Left ventricle myocardium inferior (tissue), 1 donor: ENCODE results near the gene SMARCD3. TPM values are rescaled to one million over a fixed set of nuclear protein-coding genes. Genes with fewer than 3 reads are reported as not detected.
A peak's percentile ranks its signal among the peaks of the same experiment; 100 is the strongest.

Source experiments
- DNase-seq: peaks from one replicate; pipeline ENCODE4 v3.0.0-alpha.2; 2020
- H3K27ac ChIP-seq: fragments of 200-600 bp; replicated peaks from 2 replicates; pipeline ENCODE4 v1.8.0; 2021
- H3K27me3 ChIP-seq: fragments of 200-600 bp; 2 replicates; pipeline ENCODE4 v1.8.0; 2021; ENCODE audit warnings: low read depth
- H3K36me3 ChIP-seq: fragments of 200-600 bp; 2 replicates; pipeline ENCODE4 v1.8.0; 2021
- H3K4me1 ChIP-seq: fragments of 200-600 bp; 2 replicates; pipeline ENCODE4 v1.8.0; 2021
- H3K4me3 ChIP-seq: fragments of 200-600 bp; 2 replicates; pipeline ENCODE4 v1.8.0; 2021; ENCODE audit warnings: mild to moderate bottlenecking, moderate library complexity
- H3K9me3 ChIP-seq: fragments of 200-600 bp; replicated peaks from 2 replicates; pipeline ENCODE4 v1.8.0; 2021
- CTCF ChIP-seq: fragments of 200-600 bp; IDR thresholded peaks from 2 replicates; pipeline ENCODE4 v1.8.0; 2021; ENCODE audit warnings: antibody characterized with exemption, mild to moderate bottlenecking, borderline replicate concordance
- intact Hi-C: fragments of 100-400 bp; cut with micrococcal nuclease; formaldehyde crosslinking; loops from one replicate; pipeline ENCODE4 v1.11.0; 2022
- total RNA-seq: library from RNA; stranded (reverse); fragmentation: NEBNext Ultra II Directional; extraction: Animal tissue kit (Norgen Biotek cat#: 25700); gene quantifications from one replicate; pipeline ENCODE4 v1.2.1, GENCODE V29; 2021
- donor health status: DM: no; HTN: yes; CAD: no; lungs with severe emphysema.

Gene SMARCD3
- total RNA-seq, 1 donor from 2014 or later = 104 TPM

GRCh38 chr7:151240536-151240935, 8.0 kb downstream of the SMARCD3 start:
- Histone ChIP-seq H3K4me1 (peaks cover 48% of the 10 kb centered on the region), H3K9me3 (no peaks in the 10 kb centered on the region), H3K27ac (peak overlapping the region; percentile 74), H3K27me3 (peaks cover 10% of the 10 kb centered on the region), H3K4me3 (no peak overlapping the region), H3K36me3 (peaks cover 62% of the 10 kb centered on the region)
- intact Hi-C loops = no loop called here
- no peak for TF ChIP-seq CTCF
- no peak for DNase-seq

GRCh38 chr7:151239837-151240459, 8.5 kb downstream of the SMARCD3 start:
- Histone ChIP-seq H3K4me3 (no peak overlapping the region), H3K9me3 (no peaks in the 10 kb centered on the region), H3K4me1 (peaks cover 48% of the 10 kb centered on the region), H3K36me3 (peaks cover 67% of the 10 kb centered on the region), H3K27me3 (peaks cover 4% of the 10 kb centered on the region), H3K27ac (peak overlapping the region; percentile 74)
- intact Hi-C loops = no loop called here
- TF ChIP-seq CTCF = no peak
- DNase-seq = no peak

GRCh38 chr7:151238924-151239836, 9.3 kb downstream of the SMARCD3 start:
- H3K4me1 ChIP-seq = peaks cover 48% of the 10 kb centered on the region
- DNase-seq = no peak
- no peak overlapping the region for H3K4me3 ChIP-seq
- no peaks in the 10 kb centered on the region for H3K27me3 ChIP-seq
- peaks cover 67% of the 10 kb centered on the region for H3K36me3 ChIP-seq
- H3K9me3 ChIP-seq = no peaks in the 10 kb centered on the region
- H3K27ac ChIP-seq = peak overlapping the region; percentile 74
- intact Hi-C loops = no loop called here
- TF ChIP-seq CTCF = no peak

GRCh38 chr7:151238190-151238810, 10.2 kb downstream of the SMARCD3 start:
- DNase-seq = no peak
- Histone ChIP-seq H3K36me3 (peaks cover 67% of the 10 kb centered on the region), H3K27ac (no peak overlapping the region), H3K27me3 (no peaks in the 10 kb centered on the region), H3K4me3 (no peak overlapping the region), H3K9me3 (no peaks in the 10 kb centered on the region), H3K4me1 (peaks cover 48% of the 10 kb centered on the region)
- intact Hi-C loops = no loop called here
- no peak for TF ChIP-seq CTCF

GRCh38 chr7:151237244-151238189, 11.0 kb downstream of the SMARCD3 start:
- Histone ChIP-seq H3K27ac (no peak overlapping the region), H3K36me3 (peaks cover 67% of the 10 kb centered on the region), H3K4me3 (no peak overlapping the region), H3K9me3 (no peaks in the 10 kb centered on the region), H3K4me1 (peaks cover 49% of the 10 kb centered on the region), H3K27me3 (no peaks in the 10 kb centered on the region)
- DNase-seq = no peak
- intact Hi-C loops = no loop called here
- no peak for TF ChIP-seq CTCF
